22Rv1 (cell line): ENCODE data around the gene PRKAG3.

Experiments
- ZFX ChIP-seq: fragments of 450-650 bp; IDR thresholded peaks from 2 replicates; pipeline ENCODE4 v1.6.1; 2017; ENCODE audit warnings: antibody characterized with exemption, borderline replicate concordance
- TF ChIP-seq, protein P1 (sequence below): fragments of 450-650 bp; IDR thresholded peaks from 2 replicates; pipeline ENCODE4 v1.5.1; 2017; ENCODE audit warnings: mild to moderate bottlenecking

DNA sequence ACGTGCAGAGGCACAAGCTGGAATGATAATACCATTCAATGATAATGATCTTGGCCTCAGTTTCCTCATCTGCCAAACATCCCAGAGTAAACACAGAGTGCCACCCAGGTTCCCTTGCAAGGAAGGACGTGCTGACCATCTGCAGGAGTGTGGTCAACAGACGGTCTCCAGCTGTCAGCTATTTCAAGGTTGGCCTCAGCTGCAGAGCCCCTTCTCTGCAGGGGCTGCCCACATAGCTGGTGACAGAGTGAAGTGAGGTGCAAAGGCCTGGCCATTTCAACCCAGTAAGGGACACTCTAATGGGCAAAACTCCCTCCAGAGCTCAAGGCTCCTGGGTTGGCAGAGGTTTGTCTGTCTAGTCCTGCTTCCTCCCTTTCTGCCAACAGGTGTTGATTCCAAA lies 19.7 kb upstream of the PRKAG3 start:
- TF ChIP-seq, protein P1, sequence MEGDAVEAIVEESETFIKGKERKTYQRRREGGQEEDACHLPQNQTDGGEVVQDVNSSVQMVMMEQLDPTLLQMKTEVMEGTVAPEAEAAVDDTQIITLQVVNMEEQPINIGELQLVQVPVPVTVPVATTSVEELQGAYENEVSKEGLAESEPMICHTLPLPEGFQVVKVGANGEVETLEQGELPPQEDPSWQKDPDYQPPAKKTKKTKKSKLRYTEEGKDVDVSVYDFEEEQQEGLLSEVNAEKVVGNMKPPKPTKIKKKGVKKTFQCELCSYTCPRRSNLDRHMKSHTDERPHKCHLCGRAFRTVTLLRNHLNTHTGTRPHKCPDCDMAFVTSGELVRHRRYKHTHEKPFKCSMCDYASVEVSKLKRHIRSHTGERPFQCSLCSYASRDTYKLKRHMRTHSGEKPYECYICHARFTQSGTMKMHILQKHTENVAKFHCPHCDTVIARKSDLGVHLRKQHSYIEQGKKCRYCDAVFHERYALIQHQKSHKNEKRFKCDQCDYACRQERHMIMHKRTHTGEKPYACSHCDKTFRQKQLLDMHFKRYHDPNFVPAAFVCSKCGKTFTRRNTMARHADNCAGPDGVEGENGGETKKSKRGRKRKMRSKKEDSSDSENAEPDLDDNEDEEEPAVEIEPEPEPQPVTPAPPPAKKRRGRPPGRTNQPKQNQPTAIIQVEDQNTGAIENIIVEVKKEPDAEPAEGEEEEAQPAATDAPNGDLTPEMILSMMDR: no peak
- no peak for TF ChIP-seq ZFX
